H4 (cell line): ENCODE measurements around the gene MAGI2. TPM values are rescaled to one million over a fixed set of nuclear protein-coding genes. Genes with fewer than 3 reads are reported as not detected.
"Not testable (repeated sequence)": the region's sequence is repeated elsewhere in the genome, so short reads cannot be mapped to it uniquely, and the experiment has no call there.

ENCODE experiments used
- DNase-seq: peaks from one replicate; pipeline ENCODE4 v3.0.0-alpha.2; 2015; ENCODE audit warnings: low spot score
- total RNA-seq: library from RNA; depleted of rRNA; stranded (reverse); fragments of >200 nt; shearing (Covaris generic); gene quantifications from 2 replicates; pipeline ENCODE4 v1.2.3, GENCODE V29; 2014

MAGI2 gene
- total RNA-seq, 1 experiment from 2014 or later, result 1.8 TPM

GRCh38 chr7:78002715-78003114 lies 1450.8 kb downstream of the MAGI2 start:
- no peak for DNase-seq

DNA sequence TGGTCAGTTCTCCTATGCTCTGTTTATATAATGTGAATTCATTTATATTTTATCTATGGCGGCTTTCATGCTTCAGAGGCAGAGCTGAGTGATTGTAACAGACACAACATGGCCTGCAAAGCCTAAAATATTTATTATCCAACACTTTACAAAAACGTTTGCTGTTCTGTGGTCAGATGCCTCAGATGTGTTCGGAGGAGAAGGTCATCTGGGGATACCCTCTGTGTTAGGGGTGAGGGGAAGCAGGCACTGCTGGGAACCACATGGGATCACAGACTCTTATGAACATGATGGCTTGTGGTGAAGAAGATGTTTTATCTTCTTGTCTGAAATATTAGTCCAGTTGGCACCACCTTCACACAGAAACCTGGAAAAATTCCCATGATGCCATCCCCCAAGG lies 1451.4 kb downstream of the MAGI2 start:
- no peak for DNase-seq

DNA sequence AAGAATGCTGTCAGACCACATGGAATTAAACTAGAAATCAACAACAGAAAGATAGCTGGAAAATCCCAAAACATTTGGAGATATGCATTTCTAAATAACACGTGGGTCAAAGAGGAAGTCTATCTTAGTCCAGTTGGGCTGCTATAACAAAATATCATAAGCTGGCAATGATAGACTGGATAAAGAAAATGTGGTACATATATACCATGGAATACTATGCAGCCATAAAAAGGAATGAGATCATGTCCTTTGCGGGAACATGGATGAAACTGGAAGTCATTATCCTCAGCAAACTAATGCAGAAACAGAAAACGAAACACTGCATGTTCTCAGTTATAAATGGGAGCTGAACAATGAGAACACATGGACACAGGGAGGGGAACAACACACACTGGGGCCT lies 1454.3 kb downstream of the MAGI2 start:
- not testable (repeated sequence) for DNase-seq

DNA sequence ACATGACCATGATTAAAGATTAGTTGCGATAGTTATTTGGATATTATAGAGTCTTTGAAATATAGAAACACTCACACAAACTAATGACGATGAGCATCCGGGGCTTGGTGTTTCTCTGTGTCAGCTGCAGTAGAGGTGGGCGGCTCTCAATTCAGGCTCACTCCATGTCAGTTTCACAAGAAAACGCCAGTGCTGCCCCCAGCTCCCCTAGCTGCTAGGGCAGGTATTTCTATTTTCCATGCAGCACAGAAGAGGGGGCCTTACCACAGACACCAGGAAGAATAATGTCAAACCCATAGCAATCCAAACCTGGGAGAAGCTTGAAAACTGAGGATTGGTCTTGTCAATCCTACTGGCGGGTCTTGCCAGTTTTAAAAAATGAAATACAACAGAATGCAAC lies 1457.8 kb downstream of the MAGI2 start:
- no peak for DNase-seq

DNA sequence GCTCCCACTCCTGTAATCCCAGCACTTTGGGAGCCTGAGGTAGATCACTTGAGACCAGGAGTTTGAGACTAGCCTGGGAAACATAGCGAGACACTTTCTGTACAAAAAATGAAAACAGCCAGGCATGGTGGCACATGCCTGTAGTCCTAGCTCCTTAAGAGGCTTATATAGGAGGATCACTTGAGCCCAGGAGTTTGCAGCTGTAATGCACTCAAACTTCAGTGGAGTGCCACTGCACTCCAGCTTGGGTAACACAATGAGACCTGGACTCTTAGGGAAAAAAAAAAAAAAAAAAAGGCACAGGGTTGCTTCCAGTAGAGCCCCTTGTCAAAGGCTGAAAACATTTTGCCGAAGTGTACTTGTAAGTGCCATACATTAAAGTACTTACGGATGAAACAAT lies 1459.6 kb downstream of the MAGI2 start:
- no peak for DNase-seq

DNA sequence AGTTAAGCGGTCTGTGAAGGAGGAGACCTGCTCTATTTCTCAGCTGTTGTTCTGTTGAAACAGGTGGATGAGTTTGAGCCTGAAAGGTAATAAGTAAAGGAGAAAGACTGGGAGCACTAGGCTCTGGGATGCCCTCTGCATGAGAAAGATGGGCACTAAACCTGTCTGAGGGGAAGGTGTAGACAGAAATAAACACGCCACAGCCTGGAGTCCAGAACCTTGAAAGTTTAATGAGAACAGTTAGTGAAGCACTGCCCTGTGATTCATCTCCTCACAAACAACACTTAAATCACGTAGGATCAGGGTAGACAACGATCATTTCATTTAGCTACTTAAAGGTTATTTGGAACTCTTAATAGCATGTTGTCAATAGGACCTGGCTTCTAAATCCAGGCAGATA lies 1461.8 kb downstream of the MAGI2 start:
- no peak for DNase-seq

DNA sequence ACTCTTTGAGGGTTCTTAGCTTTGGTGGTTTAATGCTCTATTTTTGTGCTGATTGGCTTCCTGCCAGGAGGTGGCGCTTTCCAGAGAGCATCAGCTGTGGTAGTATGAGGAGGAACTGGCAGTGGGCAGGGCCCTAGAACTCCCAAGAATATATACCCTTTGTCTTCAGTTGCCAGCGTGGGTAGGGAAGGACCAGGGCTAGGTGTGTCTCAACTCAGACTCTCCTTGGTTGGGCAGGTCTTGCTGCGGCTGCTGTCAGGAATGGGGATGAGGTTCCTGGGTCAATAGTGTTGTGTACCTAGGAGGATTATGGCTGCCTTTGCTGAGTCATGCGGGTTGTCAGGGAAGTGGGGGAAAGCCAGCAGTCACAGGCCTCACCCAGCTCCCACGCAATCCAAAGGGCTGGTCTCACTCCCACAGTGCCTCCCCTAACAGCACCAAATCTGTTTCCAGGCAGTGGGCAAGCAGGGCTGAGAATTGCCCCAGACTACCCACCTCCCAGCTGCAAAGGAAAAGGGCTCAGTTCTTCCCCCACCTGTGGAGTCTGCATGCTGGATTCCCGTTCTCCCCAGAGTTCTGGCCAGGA lies 1463.4 kb downstream of the MAGI2 start:
- DNase-seq, result peak; percentile 44

GRCh38 chr7:77985974-77986339 lies 1467.5 kb downstream of the MAGI2 start:
- DNase-seq, result no peak

GRCh38 chr7:77985232-77985973 lies 1468.1 kb downstream of the MAGI2 start:
- no peak for DNase-seq

GRCh38 chr7:77983973-77984372 lies 1469.5 kb downstream of the MAGI2 start:
- DNase-seq, result no peak

GRCh38 chr7:77982926-77983550 lies 1470.4 kb downstream of the MAGI2 start:
- DNase-seq, result peak; percentile 34

DNA sequence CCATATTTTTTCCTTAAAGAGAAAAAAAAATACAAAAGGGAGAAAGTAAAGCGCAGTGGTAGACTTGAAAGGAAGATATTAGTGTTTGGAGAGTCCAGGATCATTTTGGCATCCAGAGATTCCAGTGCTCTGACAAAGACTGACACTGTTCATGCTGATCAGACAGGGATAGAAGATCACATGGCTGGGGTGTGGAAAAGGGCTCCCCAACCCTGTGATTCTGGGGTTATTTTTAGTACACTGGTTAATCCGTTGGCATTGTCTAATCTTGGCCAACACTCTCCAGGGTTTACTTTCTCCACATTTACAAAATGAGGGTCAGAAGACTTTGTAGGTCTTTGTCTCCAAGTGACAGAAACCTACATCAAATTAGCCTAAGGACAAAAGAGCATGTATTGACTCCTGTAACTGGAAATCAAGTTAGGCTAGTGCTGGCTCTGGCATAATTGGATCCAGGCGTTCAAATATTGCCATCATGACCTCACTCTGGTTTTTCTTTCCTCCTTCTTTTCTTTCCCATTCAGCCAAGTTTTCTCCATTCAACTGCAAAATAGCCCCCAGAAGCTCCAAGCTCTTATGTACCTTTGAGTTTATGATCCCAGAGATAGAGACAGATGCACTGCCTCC lies 1473.3 kb downstream of the MAGI2 start:
- DNase-seq, result no peak

- no peak for DNase-seq
These were observed 1474.2 kb downstream of the MAGI2 start for GRCh38 chr7:77979219-77979618.

DNA sequence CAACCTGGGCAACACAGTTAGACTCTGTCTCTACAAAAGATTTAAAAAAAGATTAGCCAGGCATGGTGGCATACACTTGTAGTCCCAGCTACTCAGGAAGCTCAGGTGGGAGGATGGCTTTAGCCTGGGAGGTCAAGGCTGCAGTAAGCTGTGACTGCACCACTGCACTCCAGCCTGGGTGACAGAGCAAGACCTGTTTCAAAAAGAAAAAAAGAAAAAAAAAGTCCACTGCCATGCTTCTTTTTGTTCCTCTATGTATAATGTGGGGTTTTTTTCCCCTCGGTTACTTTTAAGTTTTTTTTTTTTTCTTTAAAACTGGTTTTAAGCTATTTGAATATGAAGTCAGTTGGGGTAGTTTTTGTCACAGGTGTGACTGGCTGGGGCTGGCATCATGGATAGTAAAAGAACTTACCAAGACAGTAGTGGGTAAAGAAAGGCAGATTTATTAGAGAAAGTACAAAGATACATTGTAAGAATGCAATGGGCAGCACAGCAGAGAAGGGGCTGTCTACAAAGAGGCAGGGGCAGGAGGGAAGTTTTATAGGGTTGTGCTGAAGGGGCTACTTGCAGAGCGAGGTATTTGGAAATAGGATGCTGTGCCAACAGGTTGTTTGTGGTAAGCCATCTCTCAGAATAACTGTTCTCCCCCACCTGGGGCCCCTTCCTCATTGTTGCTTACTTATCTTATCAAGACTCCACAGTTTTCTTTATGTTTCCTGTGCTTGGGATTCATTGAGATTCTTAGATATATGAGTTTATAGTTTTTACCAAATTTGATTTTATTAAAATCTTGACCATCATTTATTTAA lies 1477.6 kb downstream of the MAGI2 start:
- DNase-seq, result no peak

GRCh38 chr7:77971726-77972125 lies 1481.7 kb downstream of the MAGI2 start:
- DNase-seq, result no peak

GRCh38 chr7:77967429-77967828 lies 1486.0 kb downstream of the MAGI2 start:
- no peak for DNase-seq
